IPS-NIHi11 (cell line): ENCODE data around the gene XPOT.

Experiments
- DNase-seq: peaks from one replicate; pipeline ENCODE4 v3.0.0; 2012; ENCODE audit warnings: mixed read lengths, low spot score

Gene XPOT

DNA sequence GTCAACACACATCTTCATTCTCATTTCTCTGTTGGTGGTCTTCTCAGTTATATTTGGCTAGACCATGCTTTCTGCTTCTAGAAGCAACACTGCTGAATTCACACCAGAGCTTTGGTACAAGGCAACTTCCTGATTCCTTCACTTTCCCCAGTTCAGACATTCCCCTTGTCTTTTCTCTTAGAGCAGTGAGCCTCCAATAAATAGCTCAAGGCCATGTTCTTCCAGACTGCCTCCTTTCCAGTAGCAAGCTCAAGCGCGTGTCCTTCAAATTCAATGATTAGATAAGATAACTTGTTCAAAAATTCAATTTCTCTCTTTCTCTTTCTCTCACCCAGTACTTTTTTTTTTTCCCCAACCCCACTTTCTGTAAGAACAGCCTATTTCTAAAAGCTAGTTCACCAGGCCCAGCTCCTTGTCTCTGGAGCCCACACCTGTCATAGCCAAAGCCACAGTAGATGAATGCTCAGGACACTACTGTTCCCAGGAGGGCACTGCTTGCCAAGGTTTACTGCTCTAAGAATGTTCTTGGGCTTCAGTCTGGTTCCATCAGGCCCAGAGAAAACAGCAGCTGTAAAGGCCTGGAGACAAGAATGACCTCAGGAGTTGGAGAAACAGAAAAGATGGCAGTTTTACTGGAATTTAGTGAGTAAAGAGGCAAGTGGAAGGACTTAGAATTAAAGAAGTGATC, 65.4 kb downstream of the XPOT start:
- DNase-seq, result no peak

DNA sequence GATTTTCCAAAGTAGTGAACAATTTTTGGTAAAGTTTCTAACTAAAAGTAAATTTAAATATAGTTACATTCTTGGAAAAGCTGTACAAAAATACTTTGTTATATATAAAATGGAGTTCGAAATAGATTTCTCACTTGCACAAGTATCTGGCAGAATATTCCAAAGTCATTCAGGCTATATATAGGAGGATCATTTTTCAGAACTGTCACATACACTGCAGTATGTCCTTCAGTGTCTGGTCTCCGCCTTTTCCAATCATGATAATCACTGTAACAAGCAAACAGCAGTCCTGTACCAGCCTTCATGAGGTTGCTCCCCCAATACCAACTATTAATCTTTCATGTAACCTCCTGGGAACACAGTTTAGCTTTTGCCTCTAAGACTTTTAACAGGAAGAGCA, 66.3 kb downstream of the XPOT start:
- DNase-seq, result no peak

DNA sequence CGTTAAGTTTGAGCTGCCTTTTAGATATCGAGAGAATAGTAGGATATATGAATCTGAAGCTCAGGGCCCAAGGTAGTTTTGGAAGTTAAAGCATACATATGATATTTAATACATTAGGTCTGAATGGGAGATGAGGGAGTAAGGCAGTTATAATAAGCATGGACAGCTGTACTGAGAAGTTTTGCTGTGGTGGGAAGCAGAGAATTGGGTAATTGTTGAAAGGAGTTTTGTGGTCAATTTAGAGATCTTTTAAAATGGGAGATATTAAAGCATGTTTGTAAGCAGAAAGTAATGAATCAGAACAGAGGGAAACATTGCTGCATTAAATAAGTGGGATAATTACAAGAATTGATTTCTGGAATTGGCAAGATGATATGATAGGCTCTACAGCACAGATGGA, 69.0 kb downstream of the XPOT start:
- no peak for DNase-seq

- no peak for DNase-seq
These were observed 71.3 kb downstream of the XPOT start for GRCh38 chr12:64475518-64475917.

- no peak for DNase-seq
These were observed 72.7 kb downstream of the XPOT start for GRCh38 chr12:64476844-64477243.

- DNase-seq, result no peak
These were observed 74.5 kb downstream of the XPOT start for GRCh38 chr12:64478661-64479060.

GRCh38 chr12:64480148-64480547, 76.0 kb downstream of the XPOT start:
- DNase-seq, result no peak

GRCh38 chr12:64486657-64487056, 82.5 kb downstream of the XPOT start:
- DNase-seq, result no peak

DNA sequence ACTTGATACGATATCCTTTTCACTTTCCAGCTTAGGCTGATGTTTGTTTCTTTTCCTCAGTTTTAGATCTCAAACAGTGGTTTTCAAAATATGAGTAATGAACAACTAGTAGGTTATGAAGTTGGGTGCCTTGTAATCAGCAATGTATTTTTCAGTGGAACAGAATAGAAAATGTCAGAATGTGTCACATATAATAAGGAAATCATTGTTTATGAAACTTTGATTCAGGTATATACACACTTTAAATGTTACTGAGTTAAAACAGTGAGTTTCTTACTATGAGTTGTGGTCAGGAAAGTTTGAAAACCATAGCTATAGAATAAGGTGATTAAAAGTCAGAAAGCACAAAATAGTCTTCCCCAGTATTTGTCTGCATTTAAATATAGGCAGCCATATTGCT, 87.5 kb downstream of the XPOT start:
- no peak for DNase-seq

DNA sequence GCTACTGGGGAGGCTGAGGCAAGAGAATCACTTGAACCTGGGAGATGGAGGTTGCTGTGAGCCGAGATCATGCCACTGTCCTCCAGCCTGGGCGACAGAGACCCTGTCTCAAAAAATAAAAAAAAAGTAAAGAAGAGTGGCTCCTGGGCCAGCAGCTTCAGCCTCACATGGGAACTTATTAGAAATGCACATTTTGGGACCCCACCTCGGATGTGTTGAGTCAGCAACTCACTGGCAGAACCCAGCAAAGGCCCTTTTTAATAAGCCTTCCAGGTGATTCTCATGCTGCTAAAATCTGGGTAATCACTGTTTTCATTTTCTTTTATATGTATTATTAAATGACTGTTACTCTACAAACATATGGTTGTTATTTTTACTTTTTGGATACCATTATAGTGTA, 89.3 kb downstream of the XPOT start:
- DNase-seq, result no peak

DNA sequence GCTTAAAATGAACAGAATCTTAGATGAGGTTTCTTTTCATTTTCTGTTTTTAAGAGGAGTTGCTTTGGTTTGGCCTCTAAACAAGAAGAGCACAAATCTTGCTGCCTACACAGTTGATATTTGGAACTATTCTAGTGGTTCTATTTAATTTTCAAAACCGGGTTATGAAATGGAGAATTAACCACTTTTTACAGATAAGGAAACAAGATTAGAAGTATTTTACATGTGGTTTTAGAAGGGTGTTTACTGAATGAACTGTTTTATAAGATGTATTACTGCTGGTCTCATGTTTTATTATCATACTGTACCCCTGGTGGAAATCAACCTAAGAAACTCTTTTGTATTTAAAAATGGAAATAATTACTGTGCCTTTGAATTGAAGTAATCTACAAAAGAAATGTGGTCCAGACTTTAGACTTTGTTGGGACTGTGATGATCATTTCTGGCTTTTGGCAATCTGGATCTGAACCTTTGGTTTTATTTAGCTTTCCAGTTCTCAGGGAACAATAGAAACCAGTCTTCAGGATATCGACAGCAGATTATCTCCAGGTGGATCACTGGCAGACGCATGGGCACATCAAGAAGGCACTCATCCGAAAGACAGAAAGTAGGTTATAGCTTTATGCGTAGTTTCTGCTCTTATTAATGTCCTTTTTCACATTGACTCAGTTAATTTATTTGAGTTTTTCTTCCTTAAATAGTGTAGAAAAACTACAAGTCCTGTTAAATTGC, 91.0 kb downstream of the XPOT start:
- DNase-seq, result no peak

DNA sequence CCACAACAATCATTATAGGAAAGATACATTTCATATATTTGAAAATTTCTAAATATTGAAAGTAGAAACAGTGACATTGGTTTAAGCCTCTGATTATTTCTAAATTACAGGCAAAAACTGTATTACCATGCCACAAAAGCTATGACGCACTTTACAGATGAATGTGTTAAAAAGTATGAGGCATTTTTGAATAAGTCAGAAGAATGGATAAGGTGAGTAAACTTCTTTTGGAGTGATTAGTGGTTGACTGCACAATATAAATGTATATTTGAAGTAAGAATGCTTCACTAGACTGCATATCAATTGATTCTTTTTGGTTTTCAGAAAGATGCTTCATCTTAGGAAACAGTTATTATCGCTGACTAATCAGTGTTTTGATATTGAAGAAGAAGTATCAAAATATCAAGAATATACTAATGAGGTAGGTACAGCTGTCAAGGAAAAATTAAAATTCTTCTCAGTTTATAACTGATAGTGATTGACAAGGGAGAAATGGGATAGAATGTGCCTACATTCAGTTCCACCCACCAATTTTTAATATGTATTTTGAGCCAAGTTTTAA, 92.7 kb downstream of the XPOT start:
- DNase-seq, result no peak

DNA sequence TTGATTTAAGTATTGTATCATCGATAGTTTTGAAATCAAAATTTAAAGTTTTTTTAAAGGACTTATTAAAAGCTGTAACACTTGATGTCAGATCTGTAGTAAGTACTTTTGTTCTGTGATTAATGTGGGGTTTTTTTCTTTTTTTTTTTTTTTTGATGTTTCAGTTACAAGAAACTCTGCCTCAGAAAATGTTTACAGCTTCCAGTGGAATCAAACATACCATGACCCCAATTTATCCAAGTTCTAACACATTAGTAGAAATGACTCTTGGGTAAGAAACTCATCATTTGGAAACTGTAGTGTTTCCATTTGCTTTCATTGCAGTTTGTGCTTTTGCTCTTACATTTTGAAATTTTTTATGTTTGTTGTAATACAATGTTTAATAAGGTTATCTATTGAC, 93.3 kb downstream of the XPOT start:
- DNase-seq, result no peak

DNA sequence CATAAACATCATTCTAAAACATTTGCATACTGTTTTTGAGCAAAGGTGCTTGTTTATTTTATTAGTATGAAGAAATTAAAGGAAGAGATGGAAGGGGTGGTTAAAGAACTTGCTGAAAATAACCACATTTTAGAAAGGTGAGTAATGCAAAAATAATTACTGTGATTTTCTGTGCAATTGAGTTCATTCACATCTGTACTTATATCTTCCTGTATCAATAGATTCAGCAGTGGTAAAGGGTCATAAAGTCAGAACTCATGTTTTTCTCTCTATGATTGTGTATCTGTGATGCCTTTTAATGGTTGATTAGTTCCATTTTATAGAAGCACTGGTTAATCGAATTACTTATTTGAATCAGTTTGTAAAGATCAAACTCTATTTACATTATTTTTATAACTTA, 93.7 kb downstream of the XPOT start:
- no peak for DNase-seq

- no peak for DNase-seq
These were observed 96.2 kb downstream of the XPOT start for GRCh38 chr12:64500394-64500793.
